Neural crest cell (in vitro differentiated cells): ENCODE results near the gene MKS1. TPM values are rescaled to one million over a fixed set of nuclear protein-coding genes. Genes with fewer than 3 reads are reported as not detected.
A peak's percentile ranks its signal among the peaks of the same experiment; 100 is the strongest.

Source experiments
- DNase-seq: peaks from one replicate; pipeline ENCODE4 v3.0.0; 2021; ENCODE audit warnings: low read depth, mixed read lengths, low spot score
- H3K27ac Mint-ChIP-seq: one replicate; pipeline ENCODE4 v1.8.0; 2021; ENCODE audit warnings: mild to moderate bottlenecking, mixed read lengths; ENCODE audit not compliant: unreplicated experiment
- H3K27me3 Mint-ChIP-seq: 2 replicates; pipeline ENCODE4 v1.8.0; 2021; ENCODE audit warnings: low read depth, mild to moderate bottlenecking, mixed read lengths
- H3K36me3 Mint-ChIP-seq: 2 replicates; pipeline ENCODE4 v1.8.0; 2021; ENCODE audit warnings: low read depth, mild to moderate bottlenecking, mixed read lengths
- H3K4me1 Mint-ChIP-seq: 2 replicates; pipeline ENCODE4 v1.8.0; 2021; ENCODE audit warnings: mixed read lengths
- H3K4me3 Mint-ChIP-seq: one replicate; pipeline ENCODE4 v1.8.0; 2021; ENCODE audit warnings: mild to moderate bottlenecking, mixed read lengths
- H3K9me3 Mint-ChIP-seq: 2 replicates; pipeline ENCODE4 v1.8.0; 2021; ENCODE audit warnings: mixed read lengths
- total RNA-seq: library from RNA; stranded (reverse); gene quantifications from 2 replicates; pipeline ENCODE4 v1.2.1, GENCODE V29; 2021
- TF ChIP-seq, protein P1 (sequence below): fragments of 200-600 bp; sonication (generic); conservative IDR thresholded peaks from 2 replicates; pipeline ENCODE4 v1.5.0; 2021; ENCODE audit warnings: antibody characterized with exemption, mild to moderate bottlenecking

Gene MKS1
- total RNA-seq, 1 donor from 2014 or later: 34.2 TPM

DNA sequence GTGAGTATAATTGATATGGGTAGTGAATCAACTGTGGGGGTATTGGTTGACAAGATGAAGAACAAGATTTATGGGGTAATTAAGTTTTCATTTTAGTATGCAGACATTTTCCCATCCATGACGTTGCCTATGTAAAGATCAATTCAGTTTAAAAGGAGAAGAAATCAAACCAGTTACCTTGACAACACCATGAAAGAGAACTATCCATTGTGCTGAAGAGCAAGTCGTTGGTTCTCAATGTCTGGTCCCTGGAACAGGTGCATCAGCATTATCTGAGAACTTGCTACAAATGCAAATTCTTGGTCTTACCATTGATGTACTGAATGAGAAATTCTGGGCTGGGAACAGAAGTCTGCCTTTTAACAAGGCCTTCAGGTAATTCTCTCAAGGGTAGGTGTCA is 53.1 kb downstream of the MKS1 start:
- Mint-ChIP-seq H3K27me3 (peaks cover 97% of the 10 kb centered on the region), H3K4me1 (no peaks in the 10 kb centered on the region), H3K36me3 (no peaks in the 10 kb centered on the region), H3K27ac (no peak overlapping the region), H3K9me3 (peaks cover 2% of the 10 kb centered on the region), H3K4me3 (no peak overlapping the region)
- no peak for DNase-seq
- TF ChIP-seq, protein P1, sequence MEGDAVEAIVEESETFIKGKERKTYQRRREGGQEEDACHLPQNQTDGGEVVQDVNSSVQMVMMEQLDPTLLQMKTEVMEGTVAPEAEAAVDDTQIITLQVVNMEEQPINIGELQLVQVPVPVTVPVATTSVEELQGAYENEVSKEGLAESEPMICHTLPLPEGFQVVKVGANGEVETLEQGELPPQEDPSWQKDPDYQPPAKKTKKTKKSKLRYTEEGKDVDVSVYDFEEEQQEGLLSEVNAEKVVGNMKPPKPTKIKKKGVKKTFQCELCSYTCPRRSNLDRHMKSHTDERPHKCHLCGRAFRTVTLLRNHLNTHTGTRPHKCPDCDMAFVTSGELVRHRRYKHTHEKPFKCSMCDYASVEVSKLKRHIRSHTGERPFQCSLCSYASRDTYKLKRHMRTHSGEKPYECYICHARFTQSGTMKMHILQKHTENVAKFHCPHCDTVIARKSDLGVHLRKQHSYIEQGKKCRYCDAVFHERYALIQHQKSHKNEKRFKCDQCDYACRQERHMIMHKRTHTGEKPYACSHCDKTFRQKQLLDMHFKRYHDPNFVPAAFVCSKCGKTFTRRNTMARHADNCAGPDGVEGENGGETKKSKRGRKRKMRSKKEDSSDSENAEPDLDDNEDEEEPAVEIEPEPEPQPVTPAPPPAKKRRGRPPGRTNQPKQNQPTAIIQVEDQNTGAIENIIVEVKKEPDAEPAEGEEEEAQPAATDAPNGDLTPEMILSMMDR: no peak

DNA sequence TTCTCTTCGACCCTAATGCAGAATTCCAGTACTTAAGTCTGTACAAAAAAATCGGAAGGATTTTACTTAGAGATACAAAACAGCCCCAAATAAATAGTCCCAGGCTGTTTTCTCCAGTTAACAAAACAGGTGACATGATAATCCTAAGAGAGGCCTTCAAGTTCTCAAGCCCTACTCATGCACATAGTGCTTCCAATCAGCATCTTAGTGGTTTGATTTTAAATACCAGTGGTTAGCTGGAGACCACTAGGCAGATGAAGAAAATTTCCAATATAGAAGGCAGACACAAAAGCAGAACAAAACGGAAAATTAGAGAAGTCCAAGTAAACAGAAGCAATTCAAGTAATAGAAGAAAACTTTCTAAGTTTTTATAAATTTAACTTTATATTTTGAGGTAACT is 57.5 kb downstream of the MKS1 start:
- no peak for DNase-seq
- TF ChIP-seq, protein P1: no peak
- Mint-ChIP-seq H3K27ac (no peak overlapping the region), H3K27me3 (peaks cover 92% of the 10 kb centered on the region), H3K36me3 (no peaks in the 10 kb centered on the region), H3K9me3 (no peaks in the 10 kb centered on the region), H3K4me1 (peaks cover 9% of the 10 kb centered on the region), H3K4me3 (no peak overlapping the region)

DNA sequence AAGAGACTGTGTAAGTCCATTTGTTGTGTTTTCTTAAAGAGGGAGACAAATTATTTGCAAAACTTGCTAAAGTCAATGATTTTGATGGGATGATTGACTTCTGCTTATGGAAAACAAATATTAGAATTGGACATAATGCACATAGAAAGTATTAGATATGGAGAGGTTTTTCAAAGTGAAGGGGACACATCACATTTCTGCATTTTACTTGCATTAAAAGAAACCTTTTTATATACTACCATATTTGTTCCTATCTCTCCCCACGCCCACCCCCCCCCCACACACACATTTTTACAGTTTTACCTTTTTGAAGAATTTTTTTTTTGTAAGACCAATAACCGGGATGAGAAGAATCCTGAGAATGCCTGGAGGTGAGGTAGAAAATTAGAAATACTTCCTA is 60.9 kb downstream of the MKS1 start:
- Mint-ChIP-seq H3K27ac (no peak overlapping the region), H3K4me1 (peaks cover 10% of the 10 kb centered on the region), H3K4me3 (no peak overlapping the region), H3K27me3 (peaks cover 92% of the 10 kb centered on the region), H3K9me3 (peaks cover 6% of the 10 kb centered on the region), H3K36me3 (no peaks in the 10 kb centered on the region)
- TF ChIP-seq, protein P1: no peak
- DNase-seq: no peak

DNA sequence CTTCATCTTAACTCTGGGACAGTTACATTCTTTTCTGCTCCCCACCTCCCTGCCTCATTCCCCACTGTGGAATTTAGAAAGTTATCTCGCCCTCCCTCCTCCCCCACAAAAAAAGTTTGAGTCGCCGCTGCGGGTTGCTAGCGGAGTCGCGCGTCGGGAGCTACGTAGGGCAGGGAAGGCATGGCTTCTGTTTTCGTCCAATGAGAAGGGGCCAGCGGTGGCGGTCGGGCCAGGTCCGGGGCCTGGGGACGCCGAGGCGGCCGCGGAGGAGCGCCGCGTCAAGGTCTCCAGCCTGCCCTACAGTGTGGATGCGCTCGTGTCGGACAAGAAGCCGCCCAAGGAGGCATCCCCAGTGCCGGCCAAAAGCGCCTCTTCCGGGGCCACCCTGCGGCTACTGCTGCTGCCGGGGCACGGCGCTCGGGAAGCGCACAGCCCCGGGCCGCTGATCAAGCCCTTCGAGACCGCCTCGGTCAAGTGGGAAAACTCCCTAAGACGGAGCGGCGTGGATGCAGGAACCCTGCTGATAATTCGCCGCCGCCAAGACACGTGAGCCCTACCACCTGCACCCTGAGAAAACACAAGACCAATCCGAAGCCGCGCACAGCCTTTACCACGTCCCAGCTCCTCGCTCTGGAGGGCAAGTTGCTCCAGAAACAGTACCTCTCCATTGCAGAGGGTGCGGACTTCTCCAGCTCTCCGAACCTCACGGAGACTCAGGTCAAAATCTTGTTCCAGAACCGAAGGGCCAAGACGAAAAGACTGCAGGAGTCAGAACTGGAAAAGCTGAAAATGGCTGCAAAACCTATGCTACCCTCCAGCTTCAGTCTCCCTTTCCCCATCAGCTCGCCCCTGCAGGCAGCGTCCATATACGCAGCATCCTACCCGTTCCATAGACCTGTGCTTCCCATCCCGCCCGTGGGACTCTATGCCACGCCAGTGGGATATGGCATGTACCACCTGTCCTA is 61.9 kb downstream of the MKS1 start:
- H3K9me3 Mint-ChIP-seq: peaks cover 6% of the 10 kb centered on the region
- H3K27me3 Mint-ChIP-seq: peaks cover 94% of the 10 kb centered on the region
- H3K27ac Mint-ChIP-seq: no peak overlapping the region
- TF ChIP-seq, protein P1: no peak
- peak; percentile 41 for DNase-seq
- H3K36me3 Mint-ChIP-seq: no peaks in the 10 kb centered on the region
- H3K4me3 Mint-ChIP-seq: peak overlapping the region; percentile 88
- peaks cover 10% of the 10 kb centered on the region for H3K4me1 Mint-ChIP-seq

Other genes with a start within 250 kb of the MKS1 start
- 139 and 142 TPM in 2 replicates for gene VEZF1, start 231.0 kb downstream of the MKS1 start, total RNA-seq
- 548 and 554 TPM in 2 replicates for gene SRSF1, start 212.0 kb downstream of the MKS1 start, total RNA-seq
- 95.9 and 99.9 TPM in 2 replicates for gene DYNLL2, start 135.8 kb downstream of the MKS1 start, total RNA-seq
- gene OR4D1, start 70.9 kb downstream of the MKS1 start, total RNA-seq: 0.12 TPM in 1 of 2 replicates, not detected in the other
- gene OR4D2, start 52.3 kb downstream of the MKS1 start, total RNA-seq: not detected in 2 replicates
- not detected in 2 replicates for gene EPX, start 26.5 kb downstream of the MKS1 start, total RNA-seq
- gene LPO, start 19.3 kb upstream of the MKS1 start, total RNA-seq: not detected in 2 replicates
- gene MPO, start 61.7 kb upstream of the MKS1 start, total RNA-seq: not detected in 2 replicates
- gene TSPOAP1, start 109.5 kb upstream of the MKS1 start, total RNA-seq: 27.9 and 30.5 TPM in 2 replicates
- 79.1 and 83.8 TPM in 2 replicates for gene SUPT4H1, start 132.9 kb upstream of the MKS1 start, total RNA-seq
- gene RNF43, start 198.3 kb upstream of the MKS1 start, total RNA-seq: 2.0 and 3.2 TPM in 2 replicates